Upper lobe of right lung (tissue), 1 donor: ENCODE measurements around the gene STK32C. TPM values are rescaled to one million over a fixed set of nuclear protein-coding genes. Genes with fewer than 3 reads are reported as not detected.

Experiments
- ATAC-seq: fragments of 200-7000 bp; cut with Tn5 transposase; one replicate; pipeline ENCODE4 v1.9.1; 2020; ENCODE audit warnings: mild to moderate bottlenecking, moderate library complexity
- DNase-seq: peaks from one replicate; pipeline ENCODE4 v3.0.0-alpha.2; 2020
- H3K27ac ChIP-seq: fragments of 200-600 bp; one replicate; pipeline ENCODE4 v1.8.0; 2022
- H3K27me3 ChIP-seq: fragments of 200-600 bp; one replicate; pipeline ENCODE4 v1.8.0; 2022; ENCODE audit warnings: mild to moderate bottlenecking
- H3K36me3 ChIP-seq: fragments of 200-600 bp; one replicate; pipeline ENCODE4 v1.8.0; 2022
- H3K4me1 ChIP-seq: fragments of 200-600 bp; one replicate; pipeline ENCODE4 v1.8.0; 2022
- H3K4me3 ChIP-seq: fragments of 200-600 bp; one replicate; pipeline ENCODE4 v1.8.0; 2022; ENCODE audit warnings: mild to moderate bottlenecking
- H3K9me3 ChIP-seq: fragments of 200-600 bp; one replicate; pipeline ENCODE4 v1.8.0; 2022
- intact Hi-C: fragments of 100-400 bp; cut with DNase I; formaldehyde crosslinking; loops from one replicate; pipeline ENCODE4 v1.11.0; 2022
- total RNA-seq: library from RNA; stranded (reverse); fragmentation: NEBNext Ultra II Directional; extraction: Animal tissue kit (Norgen Biotek cat#: 25700); gene quantifications from one replicate; pipeline ENCODE4 v1.2.1, GENCODE V29; 2021
- TF ChIP-seq, protein P1 (sequence below): fragments of 200-600 bp; IDR thresholded peaks from one replicate; pipeline ENCODE4 v1.8.0; 2022; ENCODE audit warnings: antibody characterized with exemption
- donor health status: DM: no; HTN: yes; CAD: no; lungs with severe emphysema.

The STK32C gene
- total RNA-seq, 1 donor from 2014 or later, result 13.2 TPM

DNA sequence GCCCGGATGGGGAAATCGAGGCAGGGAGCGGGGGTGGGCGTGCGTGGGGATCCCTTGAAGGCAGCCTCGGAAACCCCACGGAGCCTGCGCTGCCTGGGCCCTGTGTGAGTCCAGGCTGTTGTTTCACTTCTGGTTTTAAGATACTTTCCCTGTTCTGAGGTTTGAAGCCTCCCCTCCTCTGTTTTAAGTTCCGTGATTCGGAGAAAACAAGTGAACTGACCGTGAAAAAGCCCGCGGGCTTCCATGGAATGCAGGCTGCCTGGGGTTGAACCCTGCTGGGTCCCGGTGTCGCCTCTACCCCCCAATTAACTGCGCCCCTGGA, 24.6 kb upstream of the STK32C start:
- DNase-seq (no peak), ATAC-seq (peak; percentile 7)
- H3K9me3 ChIP-seq, result no peaks in the 10 kb centered on the region
- peak overlapping the region; percentile 57 for H3K4me3 ChIP-seq
- intact Hi-C loops, result no loop called here
- H3K36me3 ChIP-seq, result no peaks in the 10 kb centered on the region
- peak overlapping the region; percentile 79 for H3K27ac ChIP-seq
- peaks cover 29% of the 10 kb centered on the region for H3K4me1 ChIP-seq
- H3K27me3 ChIP-seq, result no peaks in the 10 kb centered on the region
- TF ChIP-seq, protein P1, sequence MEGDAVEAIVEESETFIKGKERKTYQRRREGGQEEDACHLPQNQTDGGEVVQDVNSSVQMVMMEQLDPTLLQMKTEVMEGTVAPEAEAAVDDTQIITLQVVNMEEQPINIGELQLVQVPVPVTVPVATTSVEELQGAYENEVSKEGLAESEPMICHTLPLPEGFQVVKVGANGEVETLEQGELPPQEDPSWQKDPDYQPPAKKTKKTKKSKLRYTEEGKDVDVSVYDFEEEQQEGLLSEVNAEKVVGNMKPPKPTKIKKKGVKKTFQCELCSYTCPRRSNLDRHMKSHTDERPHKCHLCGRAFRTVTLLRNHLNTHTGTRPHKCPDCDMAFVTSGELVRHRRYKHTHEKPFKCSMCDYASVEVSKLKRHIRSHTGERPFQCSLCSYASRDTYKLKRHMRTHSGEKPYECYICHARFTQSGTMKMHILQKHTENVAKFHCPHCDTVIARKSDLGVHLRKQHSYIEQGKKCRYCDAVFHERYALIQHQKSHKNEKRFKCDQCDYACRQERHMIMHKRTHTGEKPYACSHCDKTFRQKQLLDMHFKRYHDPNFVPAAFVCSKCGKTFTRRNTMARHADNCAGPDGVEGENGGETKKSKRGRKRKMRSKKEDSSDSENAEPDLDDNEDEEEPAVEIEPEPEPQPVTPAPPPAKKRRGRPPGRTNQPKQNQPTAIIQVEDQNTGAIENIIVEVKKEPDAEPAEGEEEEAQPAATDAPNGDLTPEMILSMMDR, result no peak

DNA sequence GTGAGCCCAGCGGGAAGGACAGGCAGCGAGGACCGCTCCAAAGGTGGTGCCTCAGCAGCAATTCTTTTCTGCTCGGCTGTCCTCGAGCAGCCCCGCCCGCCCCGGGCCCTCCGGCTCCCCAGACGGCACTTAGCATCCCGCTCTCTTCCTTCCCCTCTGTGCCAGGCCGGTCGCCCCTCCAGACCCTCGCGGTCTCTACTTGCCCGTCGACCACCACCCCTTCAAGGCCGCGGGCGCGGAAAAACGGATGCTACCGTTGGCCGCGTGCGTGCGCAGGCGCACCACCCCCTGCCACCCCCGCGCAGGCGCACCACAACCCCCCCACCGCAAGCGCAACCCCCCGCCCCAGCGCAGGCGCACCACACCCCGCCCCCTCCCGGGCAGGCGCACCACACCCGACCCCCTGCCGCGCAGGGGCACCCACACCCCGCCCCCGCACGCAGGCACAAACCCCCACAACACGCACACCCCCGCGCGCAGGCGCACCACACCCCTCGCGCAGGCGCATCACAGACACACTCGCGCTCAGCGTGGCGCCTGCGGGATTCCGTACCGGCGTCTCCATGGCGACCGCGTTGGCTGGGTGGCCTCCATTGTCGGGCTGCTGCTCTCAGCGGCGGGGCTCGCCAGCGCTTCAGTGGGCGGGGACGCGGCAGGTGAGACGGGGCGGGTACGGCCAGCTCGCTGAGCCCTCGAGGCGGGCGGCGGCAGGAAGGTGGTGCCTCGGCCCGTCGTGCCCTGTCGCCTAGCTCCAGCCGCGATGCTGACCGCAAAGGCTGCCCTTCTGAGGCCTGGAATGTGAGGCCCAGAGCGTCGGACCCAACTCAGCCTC, 24.1 kb upstream of the STK32C start, which contains the start of gene LRRC27:
Gene LRRC27 (plus strand): TSS at position 593 of the 832 bp plus-strand sequence. CDS start 1,332 bp downstream, outside the sequence.
- DNase-seq (peak; percentile 100), ATAC-seq (peak; percentile 93)
- H3K4me3 ChIP-seq, result peak within 1 kb of the TSS; percentile 57
- intact Hi-C loops, result no loop called here
- peaks cover 29% of the 10 kb centered on the region for H3K4me1 ChIP-seq
- H3K36me3 ChIP-seq, result no peaks in the 10 kb centered on the region
- TF ChIP-seq, protein P1, result no peak
- no peaks in the 10 kb centered on the region for H3K9me3 ChIP-seq
- no peaks in the 10 kb centered on the region for H3K27me3 ChIP-seq
- H3K27ac ChIP-seq, result peak within 1 kb of the TSS; percentile 79

DNA sequence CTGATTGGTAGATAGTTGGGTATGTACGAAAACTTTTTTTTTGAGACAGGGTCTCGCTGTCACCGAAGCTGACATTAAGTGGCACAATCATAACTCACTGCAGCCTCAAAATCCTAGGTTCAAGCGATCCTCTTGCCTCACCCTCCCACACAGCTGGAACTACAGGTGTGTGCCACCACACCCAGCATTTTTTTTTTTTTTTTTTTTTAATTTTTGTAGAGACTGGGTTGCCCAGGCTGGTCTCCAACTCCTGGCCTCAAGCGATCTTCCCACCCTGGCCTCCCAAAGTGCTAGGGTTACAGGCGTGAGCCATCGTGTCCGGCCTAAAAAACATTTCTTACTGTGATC, 22.7 kb upstream of the STK32C start:
- TF ChIP-seq, protein P1, result no peak
- no peaks in the 10 kb centered on the region for H3K27me3 ChIP-seq
- H3K36me3 ChIP-seq, result no peaks in the 10 kb centered on the region
- DNase-seq (no peak), ATAC-seq (no peak)
- peaks cover 19% of the 10 kb centered on the region for H3K4me1 ChIP-seq
- no peak overlapping the region for H3K27ac ChIP-seq
- peak overlapping the region; percentile 57 for H3K4me3 ChIP-seq
- intact Hi-C loops, result no loop called here
- no peaks in the 10 kb centered on the region for H3K9me3 ChIP-seq

DNA sequence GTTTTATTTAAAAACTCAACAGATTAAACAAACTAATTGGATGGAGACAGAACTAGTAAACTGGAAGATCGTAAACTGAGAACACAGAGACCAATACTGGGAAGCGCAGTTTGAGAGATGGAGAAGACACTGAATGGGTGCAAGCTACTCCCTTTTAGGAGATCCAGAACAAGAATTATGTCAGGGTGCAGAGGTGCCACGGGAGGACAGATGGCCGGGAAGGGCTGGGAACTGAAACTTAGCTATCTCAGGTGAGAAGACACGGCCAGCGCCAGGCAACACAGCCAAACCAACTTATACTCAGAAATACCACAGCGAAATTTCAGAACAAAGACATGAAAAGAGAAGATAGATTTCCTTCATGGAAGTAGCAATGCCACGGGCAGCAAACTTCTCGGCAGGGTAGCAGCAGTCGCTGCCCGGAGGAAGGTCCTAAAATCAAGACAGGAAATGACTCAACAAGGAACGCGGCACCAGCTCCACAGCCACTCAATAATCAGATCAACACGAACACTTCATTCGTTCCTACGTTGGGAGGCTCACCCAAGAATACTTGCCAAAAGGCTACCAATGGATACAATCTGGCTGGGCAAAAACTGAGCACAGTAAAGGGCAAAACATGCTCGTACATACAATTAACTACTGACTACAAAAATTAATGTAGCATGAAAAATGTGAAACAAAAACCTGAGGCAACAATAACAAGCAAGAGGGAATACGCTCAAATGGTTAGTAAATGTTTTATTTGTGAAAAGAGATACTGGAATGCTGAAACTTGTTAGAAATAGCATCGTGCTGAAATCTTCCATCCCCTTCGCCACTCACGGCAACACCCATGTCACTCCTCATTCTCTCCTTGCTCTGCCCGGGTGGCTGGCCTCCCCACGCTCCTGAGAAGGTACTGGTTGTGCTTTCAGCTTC, 22.1 kb upstream of the STK32C start:
- Histone ChIP-seq H3K36me3 (no peaks in the 10 kb centered on the region), H3K27me3 (no peaks in the 10 kb centered on the region), H3K27ac (peak overlapping the region; percentile 45), H3K9me3 (no peaks in the 10 kb centered on the region), H3K4me3 (peak overlapping the region; percentile 57), H3K4me1 (peaks cover 19% of the 10 kb centered on the region)
- TF ChIP-seq, protein P1, result no peak
- intact Hi-C loops, result no loop called here
- DNase-seq (no peak), ATAC-seq (no peak)

DNA sequence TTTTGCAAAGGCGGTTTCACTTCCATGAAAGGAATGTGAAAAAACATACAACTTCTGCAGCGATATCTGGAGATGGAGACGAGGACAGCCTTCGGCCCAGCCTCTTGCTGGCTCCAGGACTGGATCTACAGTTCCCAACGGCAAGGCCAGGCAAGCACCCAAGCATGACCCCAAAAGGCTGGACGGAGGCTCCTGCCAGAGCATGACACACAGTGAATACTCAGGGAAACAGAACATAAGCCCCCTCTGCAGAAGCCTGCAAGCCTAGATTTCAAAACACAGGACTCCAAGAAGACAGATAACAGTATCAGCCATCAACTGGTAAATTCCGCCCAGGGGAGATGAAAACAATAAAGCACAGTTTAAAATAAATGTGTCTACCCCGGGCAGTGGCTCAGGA, 21.0 kb upstream of the STK32C start:
- DNase-seq, result no peak
- no peak for ATAC-seq
- H3K27ac ChIP-seq, result no peak overlapping the region

More for the DNA sequence above, 21.0 kb upstream of the STK32C start:
- H3K27me3 ChIP-seq, result no peaks in the 10 kb centered on the region
- peaks cover 19% of the 10 kb centered on the region for H3K4me1 ChIP-seq
- no peaks in the 10 kb centered on the region for H3K36me3 ChIP-seq
- TF ChIP-seq, protein P1, result no peak
- no peaks in the 10 kb centered on the region for H3K9me3 ChIP-seq
- intact Hi-C loops, result no loop called here
- no peak overlapping the region for H3K4me3 ChIP-seq
